ENCODE data around the gene SOWAHA.

GRCh38 chr5:132812123-132812765 lies 858 bp upstream of the SOWAHA start:
- TF ChIP-seq CTCF (IDR thresholded peaks at IDR 0.05), result no peak
- no peak for TF ChIP-seq POLR2A (IDR thresholded peaks at IDR 0.05)
